Kasumi-1 (cell line): Measurements from ENCODE around the gene FAM24A.
A peak's percentile ranks its signal among the peaks of the same experiment; 100 is the strongest.

Experiments
- DNase-seq, 2 experiments: peaks; one replicate each; lab custom pipeline; 2025; lab: John Stamatoyannopoulos, UW

The FAM24A gene

GRCh38 chr10:122931088-122931906, 20.9 kb downstream of the FAM24A start:
- DNase-seq, result no peak

- DNase-seq, result no peak
These were observed 28.9 kb downstream of the FAM24A start for GRCh38 chr10:122939133-122939855.

- no peak for DNase-seq
These were observed 29.6 kb downstream of the FAM24A start for GRCh38 chr10:122939856-122940543.

GRCh38 chr10:122949296-122949695, 38.9 kb downstream of the FAM24A start:
- no peak for DNase-seq

- DNase-seq, result peak; percentile 99 to 100
These were observed 43.7 kb downstream of the FAM24A start, which contains the start of gene C10orf88 for GRCh38 chr10:122953902-122954730. TSS of gene C10orf88 (minus strand) at chr10:122954227. CDS start at chr10:122954178, 49 bp downstream.

- DNase-seq, result no peak
These were observed 44.3 kb downstream of the FAM24A start for GRCh38 chr10:122954731-122955050.

GRCh38 chr10:122955892-122956291, 45.5 kb downstream of the FAM24A start:
- no peak for DNase-seq

GRCh38 chr10:122957474-122957873, 47.1 kb downstream of the FAM24A start:
- no peak for DNase-seq

GRCh38 chr10:122962405-122962804, 52.0 kb downstream of the FAM24A start:
- no peak for DNase-seq
